H1 (cell line): ENCODE results near the gene TMPRSS4. TPM values are rescaled to one million over a fixed set of nuclear protein-coding genes. Genes with fewer than 3 reads are reported as not detected.

Experiments used
- CTCF ChIA-PET: fragments of 300-600 bp; sonication (Branson Sonifier 250); formaldehyde crosslinking; loops from one replicate; lab custom pipeline; 2021; ENCODE audit not compliant: partially characterized antibody; lab: Charles Lee
- POLR2A ChIA-PET: fragments of 300-600 bp; sonication (Branson Sonifier 250); formaldehyde crosslinking; loops from one replicate; lab custom pipeline; 2021; ENCODE audit warnings: inconsistent platforms; ENCODE audit not compliant: partially characterized antibody; lab: Charles Lee
- DNase-seq, 2 experiments: peaks; one replicate each; pipeline versions ENCODE4 v3.0.0 to v3.0.0-alpha.2; 2010 to 2022; ENCODE audit warnings: low spot score in 2 of 2, low read depth in 1 of 2, mixed read lengths in 1 of 2
- FAIRE-seq: peaks from 2 replicates; lab custom pipeline; 2011; peaks lifted over from hg19 to GRCh38; lab: Jason Lieb, UNC
- H2AFZ ChIP-seq: 2 replicates; pipeline ENCODE4 v1.8.1; 2012; ENCODE audit warnings: low read length, inconsistent platforms
- H2AK5ac ChIP-seq: 2 replicates; pipeline ENCODE4 v1.6.1; 2013; ENCODE audit warnings: low read depth, low read length
- H2BK120ac ChIP-seq: replicated peaks from 2 replicates; pipeline ENCODE3; 2013; ENCODE audit warnings: low read depth, low read length, inconsistent platforms
- H2BK12ac ChIP-seq: 2 replicates; pipeline ENCODE4 v1.6.1; 2013; ENCODE audit warnings: low read depth, low read length
- H2BK15ac ChIP-seq: 2 replicates; pipeline ENCODE4 v1.6.1; 2013; ENCODE audit warnings: low read length
- H2BK20ac ChIP-seq: 2 replicates; pipeline ENCODE4 v1.6.1; 2013; ENCODE audit warnings: low read length
- H2BK5ac ChIP-seq: 2 replicates; pipeline ENCODE4 v1.6.1; 2013; ENCODE audit warnings: low read depth, low read length
- H3K14ac ChIP-seq: 2 replicates; pipeline ENCODE4 v1.6.1; 2013; ENCODE audit warnings: inconsistent platforms; ENCODE audit not compliant: insufficient read length
- H3K18ac ChIP-seq: 2 replicates; pipeline ENCODE4 v1.6.1; 2013; ENCODE audit warnings: low read length; ENCODE audit errors: extremely low read depth
- H3K23ac ChIP-seq: 2 replicates; pipeline ENCODE4 v1.6.1; 2013; ENCODE audit warnings: inconsistent platforms; ENCODE audit not compliant: insufficient read length
- H3K23me2 ChIP-seq: 2 replicates; pipeline ENCODE4 v1.6.1; 2013; ENCODE audit warnings: low read depth, low read length
- H3K27ac ChIP-seq: 2 replicates; pipeline ENCODE4 v1.6.1; 2011; ENCODE audit warnings: low read depth, low read length, inconsistent platforms
- H3K27me3 ChIP-seq, 4 experiments: replicated peaks in 1 of 4; 1 replicate in 1 of 4; 2 replicates in 3 of 4; pipeline versions ENCODE4 v1.6.1 to v1.8.1; 2011 to 2013; ENCODE audit warnings: low read length in 3 of 4, mild to moderate bottlenecking in 3 of 4, inconsistent platforms in 2 of 4, mixed read lengths in 2 of 4, moderate library complexity in 1 of 4; ENCODE audit not compliant: control insufficient read depth in 3 of 4, insufficient read depth in 3 of 4; ENCODE audit errors: extremely low read depth in 1 of 4
- H3K36me3 ChIP-seq, 4 experiments: 2 replicates each; pipeline versions ENCODE4 v1.6.1 to v1.8.1; 2011 to 2013; ENCODE audit warnings: mild to moderate bottlenecking in 4 of 4, low read length in 3 of 4, moderate library complexity in 2 of 4, control low read depth in 1 of 4, inconsistent platforms in 1 of 4; ENCODE audit not compliant: insufficient read depth in 4 of 4, control insufficient read depth in 2 of 4
- H3K4ac ChIP-seq: replicated peaks from 2 replicates; pipeline ENCODE3; 2013; ENCODE audit warnings: low read length, low read depth, mixed read lengths, inconsistent platforms; ENCODE audit not compliant: insufficient read length
- H3K4me1 ChIP-seq, 4 experiments: replicated peaks in 1 of 4; 1 replicate in 1 of 4; 2 replicates in 3 of 4; pipeline versions ENCODE4 v1.6.1 to v1.8.1; 2011 to 2013; ENCODE audit warnings: low read length in 3 of 4, inconsistent platforms in 2 of 4, mixed read lengths in 1 of 4; ENCODE audit not compliant: insufficient read depth in 4 of 4, control insufficient read depth in 3 of 4
- H3K4me2 ChIP-seq, 2 experiments: 2 replicates each; pipeline versions ENCODE4 v1.6.1 to v1.8.1; 2011 to 2013; ENCODE audit warnings: low read depth in 2 of 2, low read length in 2 of 2, control low read depth in 1 of 2, inconsistent platforms in 1 of 2, mild to moderate bottlenecking in 1 of 2; ENCODE audit not compliant: insufficient read depth in 1 of 2
- H3K4me3 ChIP-seq, 4 experiments: fragments of 200-600, 300-600 bp in 1 of 4; sonication (generic), shearing (Covaris generic), sonication (Bioruptor Twin) in 1 of 4; 2 replicates each; pipeline versions ENCODE4 v1.5.1 to v1.8.1; 2011 to 2016; ENCODE audit warnings: low read length in 4 of 4, low read depth in 3 of 4, control low read depth in 2 of 4, inconsistent platforms in 2 of 4, mild to moderate bottlenecking in 2 of 4, mixed read lengths in 1 of 4, moderate library complexity in 1 of 4; ENCODE audit not compliant: insufficient read depth in 2 of 4; ENCODE audit errors: extremely low read depth in 1 of 4
- H3K56ac ChIP-seq: replicated peaks from 2 replicates; pipeline ENCODE3; 2013; ENCODE audit warnings: low read depth, mild to moderate bottlenecking, mixed read lengths, low read length, inconsistent platforms; ENCODE audit not compliant: insufficient read length
- H3K79me1 ChIP-seq: 2 replicates; pipeline ENCODE4 v1.6.1; 2013; ENCODE audit warnings: low read depth, low read length, control low read depth
- H3K79me2 ChIP-seq, 2 experiments: 2 replicates each; pipeline versions ENCODE4 v1.6.1 to v1.8.1; 2012 to 2013; ENCODE audit warnings: low read length in 2 of 2, mild to moderate bottlenecking in 2 of 2, inconsistent platforms in 1 of 2; ENCODE audit not compliant: insufficient read depth in 2 of 2, control insufficient read depth in 1 of 2
- H3K9ac ChIP-seq, 4 experiments: replicated peaks in 1 of 4; 1 replicate in 1 of 4; 2 replicates in 3 of 4; pipeline versions ENCODE4 v1.6.1 to v1.8.1; 2011 to 2013; ENCODE audit warnings: low read depth in 3 of 4, low read length in 3 of 4, control low read depth in 2 of 4, mild to moderate bottlenecking in 2 of 4, moderate library complexity in 2 of 4, inconsistent platforms in 1 of 4; ENCODE audit errors: extremely low read depth in 1 of 4
- H3K9me3 ChIP-seq, 2 experiments: 2 replicates each; pipeline versions ENCODE4 v1.6.1 to v1.8.1; 2012 to 2013; ENCODE audit warnings: mild to moderate bottlenecking in 2 of 2, moderate library complexity in 2 of 2, control low read depth in 1 of 2, inconsistent platforms in 1 of 2, low read depth in 1 of 2, low read length in 1 of 2, mixed read lengths in 1 of 2; ENCODE audit not compliant: insufficient read depth in 2 of 2
- H4K20me1 ChIP-seq, 2 experiments: replicated peaks in 1 of 2; 2 replicates each; pipeline versions ENCODE3 to v1.8.1; 2011 to 2013; ENCODE audit warnings: inconsistent platforms in 2 of 2, low read length in 2 of 2, mild to moderate bottlenecking in 1 of 2; ENCODE audit not compliant: insufficient read depth in 2 of 2, control insufficient read depth in 1 of 2
- H4K5ac ChIP-seq: 2 replicates; pipeline ENCODE4 v1.6.1; 2013; ENCODE audit warnings: low read length, low read depth, mixed read lengths, inconsistent platforms; ENCODE audit not compliant: insufficient read length
- H4K8ac ChIP-seq: 2 replicates; pipeline ENCODE4 v1.8.0; 2013; ENCODE audit warnings: mild to moderate bottlenecking, moderate library complexity, low read length, inconsistent platforms; ENCODE audit not compliant: insufficient read depth; ENCODE audit errors: extremely low read depth
- H4K91ac ChIP-seq: replicated peaks from 2 replicates; pipeline ENCODE3; 2013; ENCODE audit warnings: low read length, mixed read lengths, inconsistent platforms; ENCODE audit not compliant: insufficient read length
- SP2 ChIP-seq: IDR thresholded peaks from 2 replicates; pipeline ENCODE4 v1.6.1; 2012; ENCODE audit warnings: mild to moderate bottlenecking, low read length, inconsistent platforms
- WGBS, 2 experiments: shearing (Covaris generic) in 1 of 2; methylation state at CpG; one replicate each; pipeline versions ENCODE4 v1.1.6 to v1.1.7; 2013 to 2015; ENCODE audit warnings: low lambda C conversion rate in 2 of 2, mixed read lengths in 2 of 2, inconsistent platforms in 1 of 2, low coverage in 1 of 2, missing lambda C conversion rate in 1 of 2; ENCODE audit not compliant: insufficient replicate concordance in 2 of 2, insufficient coverage in 1 of 2, insufficient read length in 1 of 2; ENCODE audit errors: extremely low coverage in 1 of 2, missing lambda C conversion rate in 1 of 2; 5-methylcytosine and 5-hydroxymethylcytosine counted together
- polyA plus RNA-seq, 7 experiments: library from polyadenylated mRNA; depleted of rRNA in 3 of 7; stranded (reverse) in 5 of 7; unstranded in 2 of 7; fragments of >200 nt in 5 of 7; fragments of 200-250 nt in 2 of 7; gene quantifications; 1 replicate in 5 of 7; 2 replicates in 1 of 7; 4 replicates in 1 of 7; pipeline versions ENCODE4 v1.2.1 to v1.2.3, GENCODE V29; 2011 to 2013; ENCODE audit warnings: missing spikeins in 2 of 7, mixed read lengths in 2 of 7
- total RNA-seq: library from RNA; stranded (reverse); fragmentation: NEBNext Ultra II Directional; extraction: Animal tissue kit (Norgen Biotek cat#: 25700); gene quantifications from 2 replicates; pipeline ENCODE4 v1.2.1, GENCODE V29; 2021

Gene TMPRSS4
- total and polyA plus RNA-seq, 2 of the 8 experiments (the other 6 are each of a cell fraction or from before 2014, with no cell fraction given), result 0.11 to 0.58 TPM

GRCh38 chr11:118080296-118080695, 3.4 kb downstream of the TMPRSS4 start:
- Histone ChIP-seq H3K14ac (no peak overlapping the region), H3K4me2 (no peak overlapping the region), H3K4ac (no peak overlapping the region), H2AFZ (no peak overlapping the region), H4K8ac (no peak overlapping the region), H3K56ac (no peak overlapping the region), H2BK20ac (no peak overlapping the region), H2BK5ac (no peak overlapping the region; the same call in 1 of the 2 replicates), H3K27me3 (no peaks in the 10 kb centered on the region; a peak in 1 of 7 replicates), H3K23me2 (no peaks in the 10 kb centered on the region), H3K9ac (no peak overlapping the region), H3K79me1 (no peaks in the 10 kb centered on the region), H3K4me1 (peaks cover 4 to 12% (median 7%) of the 10 kb centered on the region in 4 experiments; a peak in 6 of 7 replicates), H3K9me3 (no peaks in the 10 kb centered on the region), H3K36me3 (no peaks in the 10 kb centered on the region), H2BK12ac (no peak overlapping the region), H3K4me3 (no peak overlapping the region), H2BK120ac (no peak overlapping the region), H4K5ac (no peak overlapping the region), H4K91ac (no peak overlapping the region), H3K23ac (no peak overlapping the region), H4K20me1 (no peaks in the 10 kb centered on the region), H3K27ac (no peak overlapping the region), H3K18ac (no peak overlapping the region), H2BK15ac (no peak overlapping the region), H3K79me2 (no peaks in the 10 kb centered on the region), H2AK5ac (no peak overlapping the region)
- FAIRE-seq (no peak), DNase-seq (no peak)
- ChIA-PET POLR2A (interaction anchor here (1.2 to 1.4 kb wide), 2 partner anchors 9 to 12 kb away, joined by 4 read pairs; no protein-coding TSS in a partner anchor), CTCF (interaction anchor here (0.9 to 3.0 kb wide), 12 partner anchors 9 to 271 kb away, joined by 3 to 18 read pairs (median 4); no protein-coding TSS in a partner anchor)
- WGBS, 2 experiments, result 91% methylated on average over 5 of the region's 5 CpGs; no CpG with 5 or more reads in 1 of the 2 experiments
- no peak for TF ChIP-seq SP2
